ENCODE measurements around the gene ATXN2L. TPM values are rescaled to one million over a fixed set of nuclear protein-coding genes. Genes with fewer than 3 reads are reported as not detected.

Gene ATXN2L
- polyA plus RNA-seq (2012; rRNA removed), result 21.5 and 39.2 TPM in 2 replicates
- polyA plus RNA-seq (2012; cell fraction: cytosol; rRNA removed), result 27.2 and 36.7 TPM in 2 replicates
- 135 and 234 TPM in 2 replicates for polyA plus RNA-seq (2012; cell fraction: nucleus; rRNA removed)

DNA sequence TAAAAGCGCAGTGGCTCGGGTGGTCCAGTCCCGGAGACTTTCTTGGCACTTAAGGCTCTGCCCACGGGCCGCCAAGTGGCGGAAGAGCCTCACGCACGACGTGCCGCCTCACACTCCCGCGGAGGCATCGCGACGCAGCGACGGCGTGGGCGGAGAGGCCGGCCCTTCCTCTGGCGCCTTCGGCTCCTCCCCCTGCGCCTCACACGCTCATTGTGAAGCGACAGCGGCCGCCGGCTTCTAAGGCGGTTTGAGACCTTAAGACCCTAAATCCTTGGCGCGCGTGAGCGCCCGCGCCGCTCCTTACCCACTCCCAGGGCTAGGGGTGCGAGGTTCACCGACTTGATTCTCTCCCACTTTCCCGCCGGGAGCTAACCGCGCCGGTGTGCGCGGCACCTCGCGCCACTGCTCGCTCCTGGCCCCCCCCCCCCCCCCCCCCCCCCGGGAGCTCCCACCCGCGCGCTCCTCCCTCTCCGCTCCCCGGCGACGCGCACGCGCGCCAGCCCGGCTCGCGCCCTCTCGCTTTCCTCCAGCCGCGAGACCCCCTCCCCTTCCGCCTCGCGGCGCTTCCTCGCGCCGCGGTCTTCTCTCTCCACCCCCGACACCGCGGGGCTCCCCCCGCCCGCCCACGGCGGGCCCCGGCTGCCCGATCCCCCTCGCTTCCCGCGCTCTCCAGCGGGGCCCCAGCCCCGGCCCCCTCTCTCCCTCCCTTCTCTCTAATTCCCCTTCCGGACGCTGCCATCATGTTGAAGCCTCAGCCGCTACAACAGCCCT, at the start of gene ATXN2L:
Gene ATXN2L (plus strand): TSS at position 480 of the 771 bp plus-strand sequence. CDS start 261 bp downstream, at position 741.
- WGBS (ENCODE audit: low lambda C conversion rate), result 0% methylated on average over 23 of the region's 91 CpGs
- peaks cover 5% of the 10 kb centered on the region for H3F3A ChIP-seq (replicated peaks; ENCODE audit: insufficient read depth)
- H3K4me2 ChIP-seq, result peak within 1 kb of the TSS; percentile 85
- H3K79me2 ChIP-seq (ENCODE audit: insufficient read depth), result peaks cover 64% of the 10 kb centered on the region
- ChIA-PET CTCF (interaction anchor here (0.6 to 2.7 kb wide), 6 partner anchors 10 to 151 kb away, joined by 3 to 12 read pairs (median 4); partner anchors contain the start of genes SH2B1 and TUFM), POLR2A (interaction anchor here (0.6 to 3.8 kb wide), 9 partner anchors 9 to 531 kb away, joined by 3 to 25 read pairs (median 4); partner anchors contain the start of genes NFATC2IP, SBK1, SH2B1 and SPNS1)
- H3K27ac ChIP-seq (ENCODE audit: low read depth in 2 of 2, low read length in 1 of 2), result peak within 1 kb of the TSS; percentile 91 to 95
- no peaks in the 10 kb centered on the region for H3K9me2 ChIP-seq
- H3K36me3 ChIP-seq (replicated peaks in 1 of 2; ENCODE audit: control insufficient read depth in 1 of 2, insufficient read depth in 2 of 2, low read length in 1 of 2), result peaks cover 25 to 36% of the 10 kb centered on the region in 2 experiments
- H3K27me3 ChIP-seq (ENCODE audit: insufficient read depth), result no peaks in the 10 kb centered on the region
- peak within 1 kb of the TSS; percentile 99 for H3K9ac ChIP-seq
- peak within 1 kb of the TSS; percentile 81 to 90 for H3K4me3 ChIP-seq (ENCODE audit: low read depth in 2 of 2, low read length in 1 of 2)
- peaks cover 33% of the 10 kb centered on the region for H4K20me1 ChIP-seq (ENCODE audit: insufficient read depth)
- H3K9me3 ChIP-seq, result no peaks in the 10 kb centered on the region
- H2AFZ ChIP-seq (ENCODE audit: low read depth), result peak within 1 kb of the TSS; percentile 83
- DNase-seq, result peak; percentile 93
- H3K4me1 ChIP-seq (ENCODE audit: control insufficient read depth in 1 of 2, insufficient read depth in 2 of 2, low read depth in 1 of 2, low read length in 1 of 2), result peaks cover 9 to 13% of the 10 kb centered on the region in 2 experiments; a peak in 3 of 4 replicates
- TF ChIP-seq FOSL2 (IDR thresholded peaks at IDR 0.05; ENCODE audit: borderline replicate concordance, low read depth) (no peak), YY1 (IDR thresholded peaks at IDR 0.05; ENCODE audit: low read depth) (0 out of 2 replicates have a peak, but pooled peaks have one; percentile 35), RFX5 (IDR thresholded peaks at IDR 0.05; ENCODE audit: low read length) (peak; percentile 64; the same call in 1 of the 2 replicates), PBX3 (IDR thresholded peaks at IDR 0.05) (peak; percentile 89), NRF1 (IDR thresholded peaks at IDR 0.05; ENCODE audit: low read depth, low read length) (peak; percentile 67), FOXM1 (IDR thresholded peaks at IDR 0.05; ENCODE audit: low read depth) (no peak), CHD2 (IDR thresholded peaks at IDR 0.05; ENCODE audit: low read length, partially characterized antibody) (peak; percentile 98), FOXJ3 (CRISPR knock-in tag; IDR thresholded peaks at IDR 0.05) (0 out of 2 replicates have a peak, but pooled peaks have one; percentile 17), EP300 (IDR thresholded peaks at IDR 0.05; ENCODE audit: borderline replicate concordance in 1 of 2, low read depth in 1 of 2, low read length in 1 of 2) (peak; percentile 11 to 56; a peak in 2 of 4 replicates), GABPA (IDR thresholded peaks at IDR 0.05; ENCODE audit: low read depth) (peak; percentile 41; the same call in 1 of the 2 replicates), MEF2A (IDR thresholded peaks at IDR 0.05; ENCODE audit: borderline replicate concordance, low read depth) (no peak), RCOR1 (IDR thresholded peaks at IDR 0.05; ENCODE audit: low read length) (peak; percentile 68), RXRA (IDR thresholded peaks at IDR 0.05; ENCODE audit: borderline replicate concordance, low read depth) (no peak), GATA2 (CRISPR knock-in tag; IDR thresholded peaks at IDR 0.05) (peak; percentile 37; the same call in 1 of the 2 replicates), JUND (IDR thresholded peaks at IDR 0.05) (0 out of 2 replicates have a peak, but pooled peaks have one; percentile 2), NFIC (IDR thresholded peaks at IDR 0.05; ENCODE audit: borderline replicate concordance) (peak; percentile 48; the same call in 1 of the 2 replicates), REST (IDR thresholded peaks at IDR 0.05; ENCODE audit: low read depth, low read length) (no peak; the same call in 1 of the 2 replicates), ELF1 (IDR thresholded peaks at IDR 0.05) (peak; percentile 65; the same call in 1 of the 2 replicates), TCF12 (IDR thresholded peaks at IDR 0.05) (0 out of 2 replicates have a peak, but pooled peaks have one; percentile 30), SMC3 (IDR thresholded peaks at IDR 0.05; ENCODE audit: low read depth, low read length) (peak; percentile 16; the same call in 1 of the 2 replicates), MXI1 (IDR thresholded peaks at IDR 0.05; ENCODE audit: low read depth, low read length) (peak; percentile 93), POLR2AphosphoS5 (IDR thresholded peaks at IDR 0.05; ENCODE audit: low read depth, low read length) (peak; percentile 93)
- TF ChIP-seq, protein P1, sequence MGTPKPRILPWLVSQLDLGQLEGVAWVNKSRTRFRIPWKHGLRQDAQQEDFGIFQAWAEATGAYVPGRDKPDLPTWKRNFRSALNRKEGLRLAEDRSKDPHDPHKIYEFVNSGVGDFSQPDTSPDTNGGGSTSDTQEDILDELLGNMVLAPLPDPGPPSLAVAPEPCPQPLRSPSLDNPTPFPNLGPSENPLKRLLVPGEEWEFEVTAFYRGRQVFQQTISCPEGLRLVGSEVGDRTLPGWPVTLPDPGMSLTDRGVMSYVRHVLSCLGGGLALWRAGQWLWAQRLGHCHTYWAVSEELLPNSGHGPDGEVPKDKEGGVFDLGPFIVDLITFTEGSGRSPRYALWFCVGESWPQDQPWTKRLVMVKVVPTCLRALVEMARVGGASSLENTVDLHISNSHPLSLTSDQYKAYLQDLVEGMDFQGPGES (IDR thresholded peaks at IDR 0.05; ENCODE audit: low read depth, low read length), result no peak
- TF ChIP-seq, protein P2, sequence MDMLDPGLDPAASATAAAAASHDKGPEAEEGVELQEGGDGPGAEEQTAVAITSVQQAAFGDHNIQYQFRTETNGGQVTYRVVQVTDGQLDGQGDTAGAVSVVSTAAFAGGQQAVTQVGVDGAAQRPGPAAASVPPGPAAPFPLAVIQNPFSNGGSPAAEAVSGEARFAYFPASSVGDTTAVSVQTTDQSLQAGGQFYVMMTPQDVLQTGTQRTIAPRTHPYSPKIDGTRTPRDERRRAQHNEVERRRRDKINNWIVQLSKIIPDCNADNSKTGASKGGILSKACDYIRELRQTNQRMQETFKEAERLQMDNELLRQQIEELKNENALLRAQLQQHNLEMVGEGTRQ (IDR thresholded peaks at IDR 0.05; ENCODE audit: borderline replicate concordance, low read depth, low read length), result no peak
- TF ChIP-seq, protein P3, sequence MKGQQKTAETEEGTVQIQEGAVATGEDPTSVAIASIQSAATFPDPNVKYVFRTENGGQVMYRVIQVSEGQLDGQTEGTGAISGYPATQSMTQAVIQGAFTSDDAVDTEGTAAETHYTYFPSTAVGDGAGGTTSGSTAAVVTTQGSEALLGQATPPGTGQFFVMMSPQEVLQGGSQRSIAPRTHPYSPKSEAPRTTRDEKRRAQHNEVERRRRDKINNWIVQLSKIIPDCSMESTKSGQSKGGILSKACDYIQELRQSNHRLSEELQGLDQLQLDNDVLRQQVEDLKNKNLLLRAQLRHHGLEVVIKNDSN (IDR thresholded peaks at IDR 0.05; ENCODE audit: borderline replicate concordance, low read depth), result no peak
